HCT116 (cell line): ENCODE results near the gene HOXD3. TPM values are rescaled to one million over a fixed set of nuclear protein-coding genes. Genes with fewer than 3 reads are reported as not detected.

Experiments used
- ATAC-seq: fragments of 200-7000 bp; cut with Tn5 transposase; 2 replicates; pipeline ENCODE4 v1.9.1; 2020; ENCODE audit warnings: mild to moderate bottlenecking, moderate library complexity
- BruUV-seq: library from RNA; stranded (reverse); fragments of 400-500 nt; replicated peaks from 2 replicates; lab custom pipeline; 2021; lab: Mats Ljungman, UMichigan
- CTCF ChIA-PET: fragments of 300-600 bp; sonication (Branson Sonifier 250); formaldehyde crosslinking; loops from one replicate; lab custom pipeline; 2021; ENCODE audit warnings: antibody characterized with exemption; lab: Charles Lee
- POLR2A ChIA-PET: fragments of 300-600, 350-600 bp; sonication (Branson Sonifier 250); formaldehyde crosslinking; loops from one replicate; lab custom pipeline; 2021; ENCODE audit warnings: antibody characterized with exemption; lab: Charles Lee
- RAD21 ChIA-PET, 2 experiments: fragments of 300-600 bp; sonication (Branson Sonifier 250); formaldehyde crosslinking; loops; one replicate each; lab custom pipeline; 2023; ENCODE audit warnings: low total read pairs in 2 of 2; ENCODE audit not compliant: uncharacterized antibody in 2 of 2, unreplicated experiment in 2 of 2, low non-redundant PET in 1 of 2; lab: Charles Lee
- DNase-seq: peaks from one replicate; pipeline ENCODE4 v3.0.0-alpha.2; 2010; ENCODE audit warnings: low read depth, low spot score
- H2AFZ ChIP-seq: fragments of 200-600 bp; shearing (Covaris generic), sonication (generic); 2 replicates; pipeline ENCODE4 v1.6.1; 2017; ENCODE audit warnings: low read depth, mixed run types, mixed read lengths, antibody characterized with exemption, low read length; ENCODE audit not compliant: poor library complexity, severe bottlenecking
- H3K27ac ChIP-seq: 2 replicates; pipeline ENCODE4 v1.5.1; 2012; ENCODE audit warnings: low read depth, low read length
- H3K27me3 ChIP-seq: fragments of 200-600 bp; sonication (generic); 2 replicates; pipeline ENCODE4 v1.6.1; 2016; ENCODE audit warnings: mixed run types, low read length, mixed read lengths; ENCODE audit not compliant: insufficient read depth
- H3K36me3 ChIP-seq, 2 experiments: fragments of 200-500 bp in 1 of 2; fragments of 200-600 bp in 1 of 2; sonication (Bioruptor generic) in 1 of 2; sonication (generic) in 1 of 2; 2 replicates each; pipeline versions ENCODE4 v1.5.1 to v1.6.1; 2014 to 2016; ENCODE audit warnings: low read length in 2 of 2, inconsistent platforms in 1 of 2, mixed read lengths in 1 of 2, mixed run types in 1 of 2; ENCODE audit not compliant: insufficient read depth in 2 of 2, control insufficient read depth in 1 of 2
- H3K4me1 ChIP-seq, 2 experiments: fragments of 200-600 bp in 1 of 2; sonication (generic) in 1 of 2; 2 replicates each; pipeline versions ENCODE4 v1.5.1 to v1.6.1; 2012 to 2017; ENCODE audit warnings: low read length in 2 of 2, inconsistent platforms in 1 of 2, mild to moderate bottlenecking in 1 of 2, mixed read lengths in 1 of 2, mixed run types in 1 of 2, moderate library complexity in 1 of 2; ENCODE audit not compliant: insufficient read depth in 2 of 2, control insufficient read depth in 1 of 2
- H3K4me2 ChIP-seq: fragments of 200-600 bp; sonication (generic); 2 replicates; pipeline ENCODE4 v1.6.1; 2017; ENCODE audit warnings: mixed run types, low read length, mixed read lengths
- H3K4me3 ChIP-seq, 2 experiments: fragments of 200-600 bp in 1 of 2; sonication (generic) in 1 of 2; replicated peaks in 1 of 2; 2 replicates each; pipeline ENCODE4 v1.5.1; 2011 to 2016; ENCODE audit warnings: low read length in 2 of 2, control low read depth in 1 of 2, low read depth in 1 of 2, mild to moderate bottlenecking in 1 of 2, mixed read lengths in 1 of 2, mixed run types in 1 of 2
- H3K79me2 ChIP-seq: fragments of 200-600 bp; sonication (generic); 2 replicates; pipeline ENCODE4 v1.6.1; 2017; ENCODE audit warnings: mild to moderate bottlenecking, mixed run types, low read length, moderate library complexity, mixed read lengths; ENCODE audit not compliant: insufficient read depth
- H3K9ac ChIP-seq: fragments of 200-600 bp; sonication (generic); 2 replicates; pipeline ENCODE4 v1.6.1; 2016; ENCODE audit warnings: low read length, mixed read lengths
- H3K9me2 ChIP-seq: fragments of 200-600 bp; sonication (generic), shearing (Covaris generic); 2 replicates; pipeline ENCODE4 v1.6.1; 2017; ENCODE audit warnings: mixed run types, mild to moderate bottlenecking, moderate library complexity; ENCODE audit not compliant: insufficient read depth
- H3K9me3 ChIP-seq, 2 experiments: fragments of 200-500 bp in 1 of 2; fragments of 200-600 bp in 1 of 2; sonication (Bioruptor generic) in 1 of 2; sonication (generic) in 1 of 2; 2 replicates each; pipeline ENCODE4 v1.6.1; 2014 to 2017; ENCODE audit warnings: low read length in 2 of 2, mixed read lengths in 2 of 2, inconsistent platforms in 1 of 2, low read depth in 1 of 2, mild to moderate bottlenecking in 1 of 2, mixed run types in 1 of 2, moderate library complexity in 1 of 2; ENCODE audit not compliant: control insufficient read depth in 1 of 2, insufficient read depth in 1 of 2
- H4K20me1 ChIP-seq: fragments of 200-600 bp; sonication (generic), shearing (Covaris generic); 2 replicates; pipeline ENCODE4 v1.6.1; 2017; ENCODE audit warnings: mixed run types, mild to moderate bottlenecking, moderate library complexity; ENCODE audit not compliant: insufficient read depth
- CBX3 ChIP-seq: IDR thresholded peaks from 2 replicates; pipeline ENCODE4 v1.6.1; 2012; ENCODE audit warnings: low read depth
- CEBPB ChIP-seq: IDR thresholded peaks from 2 replicates; pipeline ENCODE4 v1.6.1; 2012; ENCODE audit warnings: low read depth
- EGR1 ChIP-seq: IDR thresholded peaks from 2 replicates; pipeline ENCODE4 v1.6.1; 2012; ENCODE audit warnings: low read depth
- ELF1 ChIP-seq: IDR thresholded peaks from 2 replicates; pipeline ENCODE4 v1.6.1; 2012; ENCODE audit warnings: low read depth, borderline replicate concordance
- EZH2 ChIP-seq: fragments of 200-600 bp; sonication (generic); IDR thresholded peaks from 2 replicates; pipeline ENCODE4 v1.6.1; 2017; ENCODE audit warnings: antibody characterized with exemption, mixed run types
- EZH2phosphoT487 ChIP-seq: fragments of 200-600 bp; IDR thresholded peaks from 2 replicates; pipeline ENCODE4 v1.6.1; 2018; ENCODE audit warnings: antibody characterized with exemption, borderline replicate concordance
- FOSL1 ChIP-seq: IDR thresholded peaks from 2 replicates; pipeline ENCODE4 v1.6.1; 2012; ENCODE audit warnings: low read depth
- JUND ChIP-seq: IDR thresholded peaks from 2 replicates; pipeline ENCODE4 v1.6.1; 2012
- POLR2A ChIP-seq: IDR thresholded peaks from 2 replicates; pipeline ENCODE4 v1.7.0; 2011; ENCODE audit warnings: borderline replicate concordance; ENCODE audit not compliant: insufficient read depth, insufficient read length; ENCODE audit errors: extremely low read depth
- POLR2AphosphoS5 ChIP-seq: IDR thresholded peaks from 2 replicates; pipeline ENCODE4 v1.6.1; 2011; ENCODE audit warnings: mild to moderate bottlenecking, low read depth, low read length, moderate library complexity
- SIN3A ChIP-seq: IDR thresholded peaks from 2 replicates; pipeline ENCODE4 v1.6.1; 2012; ENCODE audit warnings: low read depth
- SP1 ChIP-seq: IDR thresholded peaks from 2 replicates; pipeline ENCODE4 v1.6.1; 2012; ENCODE audit warnings: low read depth
- TCF7L2 ChIP-seq: IDR thresholded peaks from 2 replicates; pipeline ENCODE4 v1.7.0; 2011; ENCODE audit warnings: borderline replicate concordance, inconsistent platforms; ENCODE audit not compliant: insufficient read depth, insufficient read length; ENCODE audit errors: extremely low read depth
- YY1 ChIP-seq: IDR thresholded peaks from 2 replicates; pipeline ENCODE4 v1.6.1; 2011; ENCODE audit warnings: low read length, low read depth, moderate library complexity, mild to moderate bottlenecking; ENCODE audit not compliant: insufficient replicate concordance; ENCODE audit errors: extremely low read depth
- ZFX ChIP-seq: fragments of 450-650 bp; IDR thresholded peaks from 2 replicates; pipeline ENCODE4 v1.6.1; 2017
- ZNF274 ChIP-seq: fragments of 200-500 bp; sonication (Bioruptor generic); IDR thresholded peaks from 2 replicates; pipeline ENCODE4 v1.6.1; 2014; ENCODE audit warnings: mild to moderate bottlenecking, low read depth, low read length, inconsistent platforms
- intact Hi-C: fragments of 100-400 bp; cut with micrococcal nuclease; formaldehyde crosslinking; loops from 2 replicates; pipeline ENCODE4 v1.10.0; 2022
- total RNA-seq: library from RNA; stranded (reverse); gene quantifications from one replicate; pipeline ENCODE4 v1.2.1, GENCODE V29; 2021; ENCODE audit not compliant: unreplicated experiment
- TF ChIP-seq, protein P1 (sequence below): IDR thresholded peaks from 2 replicates; pipeline ENCODE4 v1.6.1; 2012
- TF ChIP-seq, protein P2 (sequence below): IDR thresholded peaks from 2 replicates; pipeline ENCODE4 v1.6.1; 2011; ENCODE audit warnings: mild to moderate bottlenecking, low read length, moderate library complexity; ENCODE audit not compliant: insufficient replicate concordance; ENCODE audit errors: extremely low read depth
- TF ChIP-seq, protein P3 (sequence below): IDR thresholded peaks from 2 replicates; pipeline ENCODE4 v1.6.1; 2012
- TF ChIP-seq, protein P4 (sequence below): IDR thresholded peaks from 2 replicates; pipeline ENCODE4 v1.6.1; 2012; ENCODE audit warnings: low read depth

Gene HOXD3
- total RNA-seq, 1 experiment from 2014 or later = 1.4 TPM

DNA sequence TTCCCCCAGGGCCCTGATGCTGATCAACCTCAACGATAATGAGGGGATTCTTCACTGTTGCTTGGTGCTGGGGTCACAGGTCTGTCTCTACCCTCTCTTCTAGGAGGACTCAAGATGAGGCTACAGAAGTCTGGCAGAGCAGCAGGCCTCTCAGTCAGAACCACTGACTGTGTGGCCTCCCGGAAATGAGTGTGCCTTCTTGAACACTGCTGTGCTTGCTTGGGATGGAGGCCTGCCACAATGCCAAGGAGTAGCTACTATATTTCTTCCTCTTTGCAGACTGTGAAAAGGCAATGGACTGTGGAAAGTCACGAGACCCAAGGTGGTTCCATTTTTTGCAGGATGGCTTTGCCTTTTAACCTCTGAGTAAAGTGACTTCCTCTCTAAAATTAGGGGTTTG, 25.6 kb downstream of the HOXD3 start:
- no peak overlapping the region for H3K27ac ChIP-seq
- TF ChIP-seq SIN3A = no peak
- TF ChIP-seq CBX3 = no peak
- no peak for TF ChIP-seq POLR2AphosphoS5
- TF ChIP-seq YY1 = no peak
- TF ChIP-seq, protein P1, sequence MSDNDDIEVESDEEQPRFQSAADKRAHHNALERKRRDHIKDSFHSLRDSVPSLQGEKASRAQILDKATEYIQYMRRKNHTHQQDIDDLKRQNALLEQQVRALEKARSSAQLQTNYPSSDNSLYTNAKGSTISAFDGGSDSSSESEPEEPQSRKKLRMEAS = no peak
- TF ChIP-seq SP1 = no peak
- TF ChIP-seq, protein P2, sequence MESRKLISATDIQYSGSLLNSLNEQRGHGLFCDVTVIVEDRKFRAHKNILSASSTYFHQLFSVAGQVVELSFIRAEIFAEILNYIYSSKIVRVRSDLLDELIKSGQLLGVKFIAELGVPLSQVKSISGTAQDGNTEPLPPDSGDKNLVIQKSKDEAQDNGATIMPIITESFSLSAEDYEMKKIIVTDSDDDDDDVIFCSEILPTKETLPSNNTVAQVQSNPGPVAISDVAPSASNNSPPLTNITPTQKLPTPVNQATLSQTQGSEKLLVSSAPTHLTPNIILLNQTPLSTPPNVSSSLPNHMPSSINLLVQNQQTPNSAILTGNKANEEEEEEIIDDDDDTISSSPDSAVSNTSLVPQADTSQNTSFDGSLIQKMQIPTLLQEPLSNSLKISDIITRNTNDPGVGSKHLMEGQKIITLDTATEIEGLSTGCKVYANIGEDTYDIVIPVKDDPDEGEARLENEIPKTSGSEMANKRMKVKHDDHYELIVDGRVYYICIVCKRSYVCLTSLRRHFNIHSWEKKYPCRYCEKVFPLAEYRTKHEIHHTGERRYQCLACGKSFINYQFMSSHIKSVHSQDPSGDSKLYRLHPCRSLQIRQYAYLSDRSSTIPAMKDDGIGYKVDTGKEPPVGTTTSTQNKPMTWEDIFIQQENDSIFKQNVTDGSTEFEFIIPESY = no peak
- no peak for TF ChIP-seq ZFX
- TF ChIP-seq TCF7L2 = no peak
- no peak for TF ChIP-seq ELF1
- TF ChIP-seq EGR1 = no peak
- no peak for TF ChIP-seq JUND
- TF ChIP-seq, protein P3, sequence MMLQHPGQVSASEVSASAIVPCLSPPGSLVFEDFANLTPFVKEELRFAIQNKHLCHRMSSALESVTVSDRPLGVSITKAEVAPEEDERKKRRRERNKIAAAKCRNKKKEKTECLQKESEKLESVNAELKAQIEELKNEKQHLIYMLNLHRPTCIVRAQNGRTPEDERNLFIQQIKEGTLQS = no peak
- no peak for TF ChIP-seq EZH2
- no peak for TF ChIP-seq ZNF274
- TF ChIP-seq CEBPB = no peak
- no peak for TF ChIP-seq EZH2phosphoT487
- no peak for TF ChIP-seq POLR2A
- TF ChIP-seq, protein P4, sequence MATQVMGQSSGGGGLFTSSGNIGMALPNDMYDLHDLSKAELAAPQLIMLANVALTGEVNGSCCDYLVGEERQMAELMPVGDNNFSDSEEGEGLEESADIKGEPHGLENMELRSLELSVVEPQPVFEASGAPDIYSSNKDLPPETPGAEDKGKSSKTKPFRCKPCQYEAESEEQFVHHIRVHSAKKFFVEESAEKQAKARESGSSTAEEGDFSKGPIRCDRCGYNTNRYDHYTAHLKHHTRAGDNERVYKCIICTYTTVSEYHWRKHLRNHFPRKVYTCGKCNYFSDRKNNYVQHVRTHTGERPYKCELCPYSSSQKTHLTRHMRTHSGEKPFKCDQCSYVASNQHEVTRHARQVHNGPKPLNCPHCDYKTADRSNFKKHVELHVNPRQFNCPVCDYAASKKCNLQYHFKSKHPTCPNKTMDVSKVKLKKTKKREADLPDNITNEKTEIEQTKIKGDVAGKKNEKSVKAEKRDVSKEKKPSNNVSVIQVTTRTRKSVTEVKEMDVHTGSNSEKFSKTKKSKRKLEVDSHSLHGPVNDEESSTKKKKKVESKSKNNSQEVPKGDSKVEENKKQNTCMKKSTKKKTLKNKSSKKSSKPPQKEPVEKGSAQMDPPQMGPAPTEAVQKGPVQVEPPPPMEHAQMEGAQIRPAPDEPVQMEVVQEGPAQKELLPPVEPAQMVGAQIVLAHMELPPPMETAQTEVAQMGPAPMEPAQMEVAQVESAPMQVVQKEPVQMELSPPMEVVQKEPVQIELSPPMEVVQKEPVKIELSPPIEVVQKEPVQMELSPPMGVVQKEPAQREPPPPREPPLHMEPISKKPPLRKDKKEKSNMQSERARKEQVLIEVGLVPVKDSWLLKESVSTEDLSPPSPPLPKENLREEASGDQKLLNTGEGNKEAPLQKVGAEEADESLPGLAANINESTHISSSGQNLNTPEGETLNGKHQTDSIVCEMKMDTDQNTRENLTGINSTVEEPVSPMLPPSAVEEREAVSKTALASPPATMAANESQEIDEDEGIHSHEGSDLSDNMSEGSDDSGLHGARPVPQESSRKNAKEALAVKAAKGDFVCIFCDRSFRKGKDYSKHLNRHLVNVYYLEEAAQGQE = no peak
- no peak for TF ChIP-seq FOSL1
- TF ChIP-seq, all 23 proteins: peak for 0
- H2AFZ ChIP-seq = no peak overlapping the region
- no peak for DNase-seq
- ChIA-PET CTCF (no interaction called here), POLR2A (no interaction called here), RAD21 (no interaction called here)
- H3K79me2 ChIP-seq = no peaks in the 10 kb centered on the region
- intact Hi-C loops = no loop called here
- no peaks in the 10 kb centered on the region for H3K9me2 ChIP-seq
- H3K4me3 ChIP-seq = no peak overlapping the region
- no peaks in the 10 kb centered on the region for H3K36me3 ChIP-seq
- BruUV-seq = no TSS peak
- H3K9me3 ChIP-seq = no peaks in the 10 kb centered on the region
- H3K9ac ChIP-seq = no peak overlapping the region
- no peak overlapping the region for H3K4me2 ChIP-seq
- no peaks in the 10 kb centered on the region for H4K20me1 ChIP-seq
- no peak for ATAC-seq
- H3K27me3 ChIP-seq = no peaks in the 10 kb centered on the region
- H3K4me1 ChIP-seq = no peaks in the 10 kb centered on the region
